Suprapubic skin (tissue), 4 donors: ENCODE measurements around the gene DOCK11. TPM values are rescaled to one million over a fixed set of nuclear protein-coding genes. Genes with fewer than 3 reads are reported as not detected.

Experiments used
- DNase-seq, 2 donors: peaks; one replicate each; pipeline ENCODE4 v3.0.0-alpha.2; 2019; ENCODE audit warnings: low spot score in 2 of 2
- H3K27ac ChIP-seq: fragments of 200-600 bp; sonication (generic); one replicate; pipeline ENCODE4 v1.5.1; 2019
- H3K27me3 ChIP-seq: fragments of 200-600 bp; sonication (generic); one replicate; pipeline ENCODE4 v1.5.1; 2019
- H3K36me3 ChIP-seq: fragments of 200-600 bp; sonication (generic); one replicate; pipeline ENCODE4 v1.5.1; 2019
- H3K4me1 ChIP-seq: fragments of 200-600 bp; sonication (generic); one replicate; pipeline ENCODE4 v1.5.1; 2019
- H3K4me3 ChIP-seq: fragments of 200-600 bp; sonication (generic); one replicate; pipeline ENCODE4 v1.5.1; 2019; ENCODE audit warnings: mild to moderate bottlenecking
- H3K9me3 ChIP-seq: fragments of 200-600 bp; sonication (generic); one replicate; pipeline ENCODE4 v1.5.1; 2019
- EP300 ChIP-seq: sonication (generic); formaldehyde crosslinking; IDR thresholded peaks from one replicate; pipeline ENCODE4 v1.6.1; 2017; ENCODE audit warnings: antibody characterized with exemption
- POLR2A ChIP-seq, 2 donors: fragments of 450-650 bp; IDR thresholded peaks; one replicate each; pipeline ENCODE4 v1.6.1; 2017; ENCODE audit warnings: antibody characterized with exemption in 2 of 2, mild to moderate bottlenecking in 2 of 2, moderate library complexity in 2 of 2
- POLR2AphosphoS5 ChIP-seq, 3 donors: sonication (generic); formaldehyde crosslinking; IDR thresholded peaks; one replicate each; pipeline ENCODE4 v1.6.1; 2017; ENCODE audit warnings: antibody characterized with exemption in 3 of 3
- WGBS: methylation state at CpG from one replicate; pipeline ENCODE4 v1.1.5; 2018; 5-methylcytosine and 5-hydroxymethylcytosine counted together
- total RNA-seq, 4 donors: library from RNA; depleted of rRNA; stranded (reverse); fragments of >200 nt; gene quantifications; one replicate each; pipeline ENCODE4 v1.1.0, GENCODE V29; 2016
- TF ChIP-seq, protein P1 (sequence below), 2 donors: fragments of 200-600 bp in 1 of 2; fragments of 450-650 bp in 1 of 2; sonication (generic) in 1 of 2; IDR thresholded peaks; one replicate each; pipeline ENCODE4 v1.5.1; 2016 to 2019; ENCODE audit warnings: antibody characterized with exemption in 2 of 2, mild to moderate bottlenecking in 1 of 2, moderate library complexity in 1 of 2

Gene DOCK11
- total RNA-seq, 4 donors from 2014 or later, result 3.9 to 9.4 (median 5.7) TPM

GRCh38 chrX:118510111-118510510 is 14.5 kb downstream of the DOCK11 start:
- no peaks in the 10 kb centered on the region for H3K36me3 ChIP-seq
- 84% methylated on average over 5 of the region's 5 CpGs for WGBS

GRCh38 chrX:118513120-118513898 is 17.7 kb downstream of the DOCK11 start:
- H3K9me3 ChIP-seq, result no peaks in the 10 kb centered on the region
- no peaks in the 10 kb centered on the region for H3K36me3 ChIP-seq
- TF ChIP-seq, protein P1, sequence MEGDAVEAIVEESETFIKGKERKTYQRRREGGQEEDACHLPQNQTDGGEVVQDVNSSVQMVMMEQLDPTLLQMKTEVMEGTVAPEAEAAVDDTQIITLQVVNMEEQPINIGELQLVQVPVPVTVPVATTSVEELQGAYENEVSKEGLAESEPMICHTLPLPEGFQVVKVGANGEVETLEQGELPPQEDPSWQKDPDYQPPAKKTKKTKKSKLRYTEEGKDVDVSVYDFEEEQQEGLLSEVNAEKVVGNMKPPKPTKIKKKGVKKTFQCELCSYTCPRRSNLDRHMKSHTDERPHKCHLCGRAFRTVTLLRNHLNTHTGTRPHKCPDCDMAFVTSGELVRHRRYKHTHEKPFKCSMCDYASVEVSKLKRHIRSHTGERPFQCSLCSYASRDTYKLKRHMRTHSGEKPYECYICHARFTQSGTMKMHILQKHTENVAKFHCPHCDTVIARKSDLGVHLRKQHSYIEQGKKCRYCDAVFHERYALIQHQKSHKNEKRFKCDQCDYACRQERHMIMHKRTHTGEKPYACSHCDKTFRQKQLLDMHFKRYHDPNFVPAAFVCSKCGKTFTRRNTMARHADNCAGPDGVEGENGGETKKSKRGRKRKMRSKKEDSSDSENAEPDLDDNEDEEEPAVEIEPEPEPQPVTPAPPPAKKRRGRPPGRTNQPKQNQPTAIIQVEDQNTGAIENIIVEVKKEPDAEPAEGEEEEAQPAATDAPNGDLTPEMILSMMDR (IDR thresholded peaks at IDR 0.05), result no peak
- no peak for TF ChIP-seq POLR2A (IDR thresholded peaks at IDR 0.05)
- no peak for TF ChIP-seq EP300
- TF ChIP-seq POLR2AphosphoS5 (IDR thresholded peaks at IDR 0.05), result no peak
- no peak overlapping the region for H3K27ac ChIP-seq
- H3K27me3 ChIP-seq, result no peaks in the 10 kb centered on the region
- peaks cover 2% of the 10 kb centered on the region for H3K4me1 ChIP-seq
- 77% methylated on average over 6 of the region's 6 CpGs for WGBS
- no peak overlapping the region for H3K4me3 ChIP-seq
- no peak for DNase-seq

More at GRCh38 chrX:118510111-118510510, 14.5 kb downstream of the DOCK11 start:
- Histone ChIP-seq H3K27ac (no peak overlapping the region), H3K9me3 (no peaks in the 10 kb centered on the region), H3K4me1 (peaks cover 5% of the 10 kb centered on the region), H3K27me3 (no peaks in the 10 kb centered on the region), H3K4me3 (no peak overlapping the region)
- no peak for TF ChIP-seq POLR2A (IDR thresholded peaks at IDR 0.05)
- TF ChIP-seq, protein P1 (IDR thresholded peaks at IDR 0.05), result no peak
- TF ChIP-seq POLR2AphosphoS5 (IDR thresholded peaks at IDR 0.05), result no peak
- TF ChIP-seq EP300, result no peak
- no peak for DNase-seq

DNA sequence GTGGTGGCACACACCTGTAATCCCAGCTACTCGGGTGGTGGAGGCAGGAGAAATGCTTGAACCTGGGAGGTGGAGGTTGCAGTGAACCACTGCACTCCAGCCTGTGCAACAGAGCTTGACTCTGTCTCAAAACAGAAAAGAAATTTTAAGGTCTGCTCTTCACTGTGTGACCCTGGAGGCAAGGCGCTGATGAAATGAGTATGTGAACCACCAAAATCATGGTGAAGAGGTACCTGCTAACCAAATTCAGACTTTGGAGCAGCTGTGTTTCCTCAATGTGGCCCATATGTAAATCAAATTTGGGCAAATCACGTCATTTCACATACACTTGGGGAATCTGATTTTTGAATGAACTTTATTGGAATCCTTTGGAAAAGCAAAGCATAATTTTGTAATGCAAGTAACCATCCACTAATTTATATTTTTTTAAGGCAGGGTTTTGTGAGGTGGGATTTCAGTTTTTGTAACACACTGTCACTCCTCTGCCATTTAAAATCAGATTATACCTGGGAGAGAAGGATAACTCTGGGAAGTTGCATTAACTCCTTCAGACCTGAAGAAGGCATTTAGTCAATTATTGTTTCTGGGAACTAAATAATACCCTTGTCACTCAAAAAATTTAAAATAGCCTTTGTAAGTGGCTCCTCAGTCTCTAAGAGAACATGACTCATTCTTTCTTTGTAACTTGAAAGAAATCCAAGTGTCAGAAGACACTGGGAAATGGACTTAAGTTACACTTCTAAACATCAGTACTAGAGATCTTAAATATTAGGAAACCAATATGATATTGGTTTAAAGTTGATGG is 24.0 kb downstream of the DOCK11 start:
- 64% methylated on average over 3 of the region's 3 CpGs for WGBS
- Histone ChIP-seq H3K27ac (peak overlapping the region; percentile 76), H3K4me1 (peaks cover 17% of the 10 kb centered on the region), H3K27me3 (no peaks in the 10 kb centered on the region), H3K36me3 (no peaks in the 10 kb centered on the region), H3K4me3 (no peak overlapping the region), H3K9me3 (no peaks in the 10 kb centered on the region)
- no peak for DNase-seq
- TF ChIP-seq, protein P1 (IDR thresholded peaks at IDR 0.05), result no peak
- TF ChIP-seq EP300, result no peak
- TF ChIP-seq POLR2A (IDR thresholded peaks at IDR 0.05), result no peak
- TF ChIP-seq POLR2AphosphoS5 (IDR thresholded peaks at IDR 0.05), result no peak

DNA sequence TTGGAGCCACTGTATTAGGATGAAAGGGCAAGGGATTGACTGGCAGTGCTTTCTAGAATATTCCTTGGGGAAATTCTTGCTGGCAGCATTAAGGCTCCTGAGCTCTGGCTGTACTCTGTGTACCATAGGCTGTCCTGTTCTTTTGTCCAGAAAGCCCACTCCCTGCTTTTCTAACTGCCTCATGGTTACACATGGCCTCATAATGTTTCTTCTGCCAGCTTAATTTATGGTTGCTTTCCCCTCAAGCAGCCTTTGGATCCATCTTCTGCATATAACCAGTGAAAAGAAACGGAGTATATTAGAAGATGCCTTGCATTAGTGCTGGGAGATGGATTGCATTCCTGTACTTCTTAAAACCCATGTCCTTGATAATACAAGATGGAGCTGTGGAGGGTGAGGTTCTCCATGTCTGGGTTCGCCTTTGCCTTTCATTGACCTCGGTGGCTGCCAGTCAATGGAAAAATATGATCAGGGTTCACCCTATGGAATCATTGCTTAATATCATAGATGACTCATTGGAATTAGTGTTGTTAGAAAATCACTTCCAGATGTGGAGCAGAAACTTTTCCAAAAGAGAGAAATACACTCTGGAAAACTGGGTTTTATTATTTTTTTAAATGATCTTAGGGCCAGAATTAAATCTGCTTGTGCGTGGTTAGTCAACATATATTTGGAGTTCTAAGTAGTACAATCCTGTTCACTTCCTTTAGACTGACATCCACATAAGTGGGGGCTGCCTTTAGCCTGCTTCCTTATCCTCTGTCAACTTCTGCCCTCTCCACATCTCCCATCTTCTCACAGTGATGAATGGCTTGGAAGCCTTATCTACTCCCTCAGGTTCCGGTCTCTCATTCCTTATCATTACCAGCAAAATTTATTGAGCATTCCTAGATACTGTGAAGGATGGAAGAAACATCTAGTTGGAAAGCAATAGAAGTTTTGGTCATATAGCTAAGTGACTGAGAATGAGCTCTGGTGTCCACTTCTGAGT is 24.9 kb downstream of the DOCK11 start:
- Histone ChIP-seq H3K4me1 (peaks cover 17% of the 10 kb centered on the region), H3K27me3 (no peaks in the 10 kb centered on the region), H3K9me3 (no peaks in the 10 kb centered on the region), H3K36me3 (no peaks in the 10 kb centered on the region), H3K27ac (peak overlapping the region; percentile 76), H3K4me3 (no peak overlapping the region)
- DNase-seq, result no peak
- TF ChIP-seq POLR2A (IDR thresholded peaks at IDR 0.05), result no peak
- TF ChIP-seq, protein P1 (IDR thresholded peaks at IDR 0.05), result no peak
- TF ChIP-seq EP300, result no peak
- no peak for TF ChIP-seq POLR2AphosphoS5 (IDR thresholded peaks at IDR 0.05)
- WGBS, result 57% methylated on average over 5 of the region's 5 CpGs
